HepG2 (cell line): ENCODE data around the gene RPL23. TPM values are rescaled to one million over a fixed set of nuclear protein-coding genes. Genes with fewer than 3 reads are reported as not detected.
A peak's percentile ranks its signal among the peaks of the same experiment; 100 is the strongest.

Source experiments
- ATF6 ChIP-seq: sonication (generic); formaldehyde crosslinking; conservative IDR thresholded peaks from 2 replicates; pipeline ENCODE4 v1.4.0; 2020; ENCODE audit warnings: missing genetic modification reagents
- CEBPB ChIP-seq: IDR thresholded peaks from 2 replicates; pipeline ENCODE4 v1.6.1; 2011; ENCODE audit warnings: low read depth, low read length, improper control_type of control experiment, borderline replicate concordance
- CSRNP2 ChIP-seq: sonication (generic); formaldehyde crosslinking; conservative IDR thresholded peaks from 2 replicates; pipeline ENCODE4 v1.8.0; 2022; ENCODE audit warnings: low read depth, missing genetic modification reagents
- FOXA3 ChIP-seq: IDR thresholded peaks from 2 replicates; pipeline ENCODE4 v1.6.1; 2016; ENCODE audit warnings: missing genetic modification reagents, missing compliant biosample characterization
- GLI4 ChIP-seq: sonication (generic); formaldehyde crosslinking; IDR thresholded peaks from 2 replicates; pipeline ENCODE4 v1.5.1; 2020; ENCODE audit warnings: missing genetic modification reagents, mild to moderate bottlenecking, moderate library complexity, borderline replicate concordance
- HOXA7 ChIP-seq: sonication (generic); formaldehyde crosslinking; IDR thresholded peaks from 2 replicates; pipeline ENCODE4 v1.8.1; 2022; ENCODE audit warnings: mild to moderate bottlenecking, missing genetic modification reagents, moderate library complexity
- ISL2 ChIP-seq: sonication (generic); formaldehyde crosslinking; IDR thresholded peaks from 2 replicates; pipeline ENCODE4 v1.5.0; 2020; ENCODE audit warnings: missing genetic modification reagents
- KDM2A ChIP-seq: sonication (generic); formaldehyde crosslinking; IDR thresholded peaks from 2 replicates; pipeline ENCODE4 v1.4.0; 2020; ENCODE audit warnings: low read depth, missing genetic modification reagents, borderline replicate concordance
- KLF11 ChIP-seq: IDR thresholded peaks from 2 replicates; pipeline ENCODE4 v1.6.1; 2016; ENCODE audit warnings: missing compliant biosample characterization
- NPAS2 ChIP-seq: sonication (generic); formaldehyde crosslinking; IDR thresholded peaks from 2 replicates; pipeline ENCODE4 v1.8.0; 2022; ENCODE audit warnings: mild to moderate bottlenecking, missing genetic modification reagents, borderline replicate concordance
- PHF5A ChIP-seq: IDR thresholded peaks from one replicate; pipeline ENCODE4 v1.6.1; 2018; ENCODE audit warnings: low read depth, missing genetic modification reagents; ENCODE audit not compliant: unreplicated experiment
- RAD21 ChIP-seq: fragments of 450-650 bp; formaldehyde crosslinking; IDR thresholded peaks from 2 replicates; pipeline ENCODE4 v1.5.0; 2020; ENCODE audit warnings: mild to moderate bottlenecking
- REPIN1 ChIP-seq: sonication (generic); formaldehyde crosslinking; IDR thresholded peaks from 2 replicates; pipeline ENCODE4 v1.8.0; 2022; ENCODE audit warnings: missing genetic modification reagents, low read depth, mild to moderate bottlenecking, borderline replicate concordance
- SMAD9 ChIP-seq: sonication (generic); formaldehyde crosslinking; IDR thresholded peaks from 2 replicates; pipeline ENCODE4 v1.5.1; 2020; ENCODE audit warnings: mild to moderate bottlenecking, missing genetic modification reagents
- SMC3 ChIP-seq: IDR thresholded peaks from 2 replicates; pipeline ENCODE4 v1.6.1; 2011; ENCODE audit warnings: low read length, improper control_type of control experiment
- TEAD2 ChIP-seq: sonication (generic); formaldehyde crosslinking; IDR thresholded peaks from 2 replicates; pipeline ENCODE4 v1.9.0; 2021; ENCODE audit warnings: missing genetic modification reagents
- YEATS2 ChIP-seq: sonication (generic); formaldehyde crosslinking; IDR thresholded peaks from 2 replicates; pipeline ENCODE4 v1.4.0; 2020; ENCODE audit warnings: missing genetic modification reagents, borderline replicate concordance
- ZEB1 ChIP-seq: IDR thresholded peaks from 2 replicates; pipeline ENCODE4 v1.6.1; 2012; ENCODE audit warnings: mild to moderate bottlenecking, low read depth, inconsistent platforms; ENCODE audit not compliant: insufficient replicate concordance
- ZNF205 ChIP-seq: IDR thresholded peaks from 2 replicates; pipeline ENCODE4 v1.6.1; 2018; ENCODE audit warnings: missing biosample characterization, missing genetic modification reagents
- ZNF432 ChIP-seq: sonication (generic); formaldehyde crosslinking; IDR thresholded peaks from 2 replicates; pipeline ENCODE4 v1.5.0; 2020; ENCODE audit warnings: missing genetic modification reagents, mild to moderate bottlenecking, borderline replicate concordance
- ZNF574 ChIP-seq: sonication (generic); formaldehyde crosslinking; IDR thresholded peaks from 2 replicates; pipeline ENCODE4 v1.4.0; 2020; ENCODE audit warnings: missing genetic modification reagents
- ZNF607 ChIP-seq: sonication (generic); formaldehyde crosslinking; IDR thresholded peaks from 2 replicates; pipeline ENCODE4 v1.5.1; 2020; ENCODE audit warnings: missing genetic modification reagents, mild to moderate bottlenecking, borderline replicate concordance
- polyA plus RNA-seq, 8 experiments: library from polyadenylated mRNA; depleted of rRNA in 3 of 8; stranded (reverse) in 7 of 8; unstranded in 1 of 8; fragments of >200 nt; fragmentation: Illumina TruSeq in 4 of 8; extraction: Trizol in 4 of 8; gene quantifications; 2 replicates each; pipeline versions ENCODE4 v1.2.1 to v1.2.3, GENCODE V29; 2011 to 2016; ENCODE audit warnings: low read depth in 4 of 8, missing spikeins in 1 of 8, mixed read lengths in 1 of 8; ENCODE audit not compliant: insufficient read depth in 1 of 8
- total RNA-seq, 5 experiments: library from RNA; depleted of rRNA; stranded (reverse); fragments of >200 nt; fragmentation: Illumina TruSeq; extraction: Trizol; gene quantifications; 2 replicates each; pipeline ENCODE4 v1.2.3, GENCODE V29; 2016; ENCODE audit warnings: low read depth in 1 of 5

Gene RPL23
- total and polyA plus RNA-seq, 2 of the 13 experiments (the other 11 are each of a cell fraction or from before 2014, with no cell fraction given): 2,790 to 4,860 TPM

DNA sequence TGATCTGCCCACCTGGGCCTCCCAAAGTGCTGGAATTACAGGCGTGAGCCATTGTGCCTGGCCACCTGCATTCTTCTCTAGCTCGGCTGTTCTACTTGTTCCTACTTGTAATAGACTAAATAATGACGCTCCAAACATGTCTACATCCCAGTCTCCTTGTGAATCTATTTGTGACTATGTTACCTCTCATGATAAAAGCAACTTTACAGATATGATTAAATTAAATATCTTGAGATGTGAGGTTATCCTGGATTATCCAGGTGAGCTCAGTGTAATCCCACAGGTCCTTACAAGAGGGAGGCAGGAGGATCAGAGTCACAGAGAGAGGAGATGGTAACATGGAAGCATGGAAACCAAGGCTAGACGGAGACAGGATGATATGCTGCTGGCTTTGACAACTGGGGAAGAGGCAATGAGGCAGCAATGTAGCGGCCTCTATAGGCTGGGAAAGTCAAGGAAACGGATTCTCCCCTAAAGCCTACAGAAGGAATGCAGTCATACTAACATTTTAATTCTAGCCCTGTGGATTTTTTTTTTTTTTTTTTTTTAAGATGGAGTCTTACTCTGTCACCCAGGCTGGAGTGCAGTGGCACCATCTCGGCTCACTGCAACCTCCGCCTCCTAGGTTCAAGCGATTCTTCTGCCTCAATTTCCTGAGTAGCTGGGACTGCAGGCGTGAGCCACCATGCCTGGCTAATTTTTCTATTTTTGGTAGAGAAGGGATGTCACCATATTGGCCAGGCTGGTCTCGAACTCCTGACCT, 11.3 kb upstream of the RPL23 start (continued):
- TF ChIP-seq ZNF574 (CRISPR knock-in tag) (no peak), KLF11 (CRISPR knock-in tag) (0 out of 2 replicates have a peak, but pooled peaks have one; percentile 30), PHF5A (CRISPR knock-in tag) (no peak), REPIN1 (CRISPR knock-in tag) (peak; percentile 38; the same call in 1 of the 2 replicates), GLI4 (CRISPR knock-in tag) (no peak), ZNF205 (CRISPR knock-in tag) (no peak), KDM2A (CRISPR knock-in tag) (no peak), HOXA7 (CRISPR knock-in tag) (no peak), NPAS2 (CRISPR knock-in tag) (no peak), RAD21 (CRISPR knock-in tag) (peak; percentile 20; the same call in 1 of the 2 replicates), ISL2 (CRISPR knock-in tag) (no peak), TEAD2 (CRISPR knock-in tag) (no peak), FOXA3 (peak; percentile 50), CEBPB (no peak), SMAD9 (no peak), ATF6 (CRISPR knock-in tag) (no peak), CSRNP2 (CRISPR knock-in tag) (no peak), ZNF607 (CRISPR knock-in tag) (no peak), SMC3 (peak; percentile 58; the same call in 1 of the 2 replicates), ZEB1 (no peak), ZNF432 (CRISPR knock-in tag) (no peak), YEATS2 (peak; percentile 37; the same call in 1 of the 2 replicates)
